ENCODE results near the gene PDZRN3.

GRCh38 chr3:73668391-73668790 lies 43.6 kb upstream of the PDZRN3 start:
- TF ChIP-seq CTCF (conservative IDR thresholded peaks at IDR 0.05; ENCODE audit: low read depth, low read length) (no peak), EZH2 (IDR thresholded peaks at IDR 0.05; ENCODE audit: borderline replicate concordance, low read depth, low read length, poor library complexity, severe bottlenecking) (no peak)

Data from A673 (cell line).